Measurements from ENCODE around the gene CRABP1. TPM values are rescaled to one million over a fixed set of nuclear protein-coding genes. Genes with fewer than 3 reads are reported as not detected.
A peak's percentile ranks its signal among the peaks of the same experiment; 100 is the strongest.

Gene CRABP1
- total RNA-seq, 4 donors from 2014 or later = 19.6 to 211 (median 105) TPM

DNA sequence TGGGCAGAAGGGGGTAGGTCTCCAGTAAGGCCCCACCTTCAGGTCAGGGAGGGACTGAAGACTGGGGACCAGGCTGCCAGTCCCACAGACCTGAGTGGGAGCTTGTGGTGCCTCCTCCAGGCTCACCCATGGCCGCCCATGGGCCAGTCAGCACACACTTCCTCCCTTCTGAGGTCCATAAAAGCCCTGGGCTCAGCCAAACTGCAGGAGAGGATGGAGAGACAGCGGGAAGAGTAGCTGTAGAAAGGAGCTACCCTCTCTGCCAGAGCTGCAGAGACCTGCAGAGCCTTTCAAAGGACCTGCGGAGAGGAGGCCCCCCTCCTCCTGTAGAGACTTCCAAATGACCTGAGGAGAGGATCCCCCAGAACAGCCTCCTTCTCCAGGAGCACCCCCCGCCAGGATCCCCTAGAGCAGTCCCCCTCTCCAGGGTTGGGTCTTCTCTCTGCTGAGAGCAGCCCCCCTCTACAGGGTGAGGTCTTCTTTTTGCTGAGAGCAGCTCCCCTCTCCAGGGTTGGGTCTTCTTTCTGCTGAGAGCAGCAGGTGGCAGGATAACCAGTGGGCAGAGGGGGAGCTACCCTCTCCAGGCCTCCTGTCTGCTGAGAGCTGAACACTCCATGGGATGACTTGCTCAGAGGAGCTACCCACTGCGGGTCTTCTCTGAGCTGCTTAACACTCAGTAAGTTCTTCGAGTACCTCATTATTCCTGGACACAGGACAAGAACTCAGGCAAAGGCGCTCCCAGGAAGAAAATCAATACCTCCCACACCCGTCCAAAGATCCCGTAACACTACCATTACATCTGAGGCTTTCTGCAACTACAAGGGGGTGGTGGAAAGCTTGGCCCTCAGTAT lies 35.7 kb upstream of the CRABP1 start:
- Histone ChIP-seq H3K36me3 (no peaks in the 10 kb centered on the region), H3K27me3 (no peaks in the 10 kb centered on the region), H3K4me3 (replicated peaks in 1 of 3) (no peak overlapping the region), H3K27ac (peak overlapping the region; percentile 36 to 58 (median 49)), H3K4me1 (peaks cover 0 to 19% of the 10 kb centered on the region in 2 donors), H3K9me3 (no peaks in the 10 kb centered on the region)
- intact Hi-C loops (cut with DNase I) = no loop called here
- 87 to 89% methylated on average over 7 to 9 of the region's 9 CpGs for WGBS, 2 donors
- no peak for TF ChIP-seq POLR2A (IDR thresholded peaks at IDR 0.05)
- no peak for TF ChIP-seq CTCF (IDR thresholded peaks at IDR 0.05)
- DNase-seq = no peak

DNA sequence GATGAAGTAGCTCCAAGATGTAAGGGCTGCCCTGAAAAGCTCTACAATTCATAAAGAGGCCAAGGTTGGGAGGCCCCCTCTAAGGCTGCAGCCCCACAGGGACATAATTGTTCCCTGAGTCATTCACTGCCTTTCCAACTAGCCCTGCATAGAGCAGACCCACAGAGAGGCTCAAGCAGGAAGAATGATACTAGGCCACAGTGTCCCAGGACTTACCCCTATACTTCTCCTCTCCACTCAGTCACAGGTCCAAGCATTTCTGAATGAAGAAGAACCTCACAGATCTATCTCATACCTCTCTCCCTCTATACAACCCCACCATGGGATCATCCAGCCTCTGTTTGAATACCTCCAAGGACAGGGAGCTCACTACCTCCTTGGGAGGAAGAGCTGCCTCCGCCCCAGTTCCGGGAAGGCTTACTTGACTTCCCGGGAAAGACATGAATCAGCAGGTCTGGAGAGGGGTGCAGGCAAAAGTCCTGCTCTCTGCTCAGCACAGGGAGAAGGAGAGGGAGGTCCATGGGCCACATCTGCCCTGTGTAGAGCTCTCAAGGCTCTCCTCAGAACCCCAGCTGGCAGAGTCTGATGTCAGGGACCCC lies 33.9 kb upstream of the CRABP1 start:
- intact Hi-C loops (cut with DNase I) = no loop called here
- WGBS, 2 donors = 78 to 81% methylated on average over 3 of the region's 3 CpGs
- no peaks in the 10 kb centered on the region for H3K27me3 ChIP-seq
- no peak overlapping the region for H3K4me3 ChIP-seq (replicated peaks in 1 of 3)
- H3K27ac ChIP-seq = peak overlapping the region in 1 of 3 donors; percentile 49
- TF ChIP-seq CTCF (IDR thresholded peaks at IDR 0.05) = no peak
- TF ChIP-seq POLR2A (IDR thresholded peaks at IDR 0.05) = no peak
- DNase-seq = no peak
- no peaks in the 10 kb centered on the region for H3K36me3 ChIP-seq
- H3K9me3 ChIP-seq = no peaks in the 10 kb centered on the region
- peaks cover 0 to 13% of the 10 kb centered on the region in 2 donors for H3K4me1 ChIP-seq

- no peak overlapping the region for H3K4me3 ChIP-seq (replicated peaks in 1 of 3)
- intact Hi-C loops (cut with DNase I) = loop anchor here (2.0 kb wide), 1 partner anchor 115 kb away; no protein-coding TSS in a partner anchor
- H3K27ac ChIP-seq = no peak overlapping the region
- 65% methylated on average over 6 of the region's 6 CpGs for WGBS, 2 donors
- DNase-seq = no peak
- H3K36me3 ChIP-seq = no peaks in the 10 kb centered on the region
- TF ChIP-seq POLR2A (IDR thresholded peaks at IDR 0.05) = no peak
- no peak for TF ChIP-seq CTCF (IDR thresholded peaks at IDR 0.05)
- peaks cover 0 to 13% of the 10 kb centered on the region in 2 donors for H3K4me1 ChIP-seq
- no peaks in the 10 kb centered on the region for H3K9me3 ChIP-seq
- no peaks in the 10 kb centered on the region for H3K27me3 ChIP-seq
Observed at GRCh38 chr15:78307976-78308375, 32.2 kb upstream of the CRABP1 start.

- H3K27me3 ChIP-seq = no peaks in the 10 kb centered on the region
- H3K27ac ChIP-seq = no peak overlapping the region
- peaks cover 0 to 13% of the 10 kb centered on the region in 2 donors for H3K4me1 ChIP-seq
- 19 to 21% methylated on average over 9 of the region's 9 CpGs for WGBS, 2 donors
- H3K36me3 ChIP-seq = no peaks in the 10 kb centered on the region
- H3K9me3 ChIP-seq = no peaks in the 10 kb centered on the region
- TF ChIP-seq POLR2A (IDR thresholded peaks at IDR 0.05) (no peak), CTCF (IDR thresholded peaks at IDR 0.05) (peak; percentile 58 to 96 (median 88))
- intact Hi-C loops (cut with DNase I) = loop anchor here (2.0 kb wide), 1 partner anchor 114 kb away; no protein-coding TSS in a partner anchor
- peak; percentile 79 to 81 for DNase-seq
- no peak overlapping the region for H3K4me3 ChIP-seq (replicated peaks in 1 of 3)
Observed at GRCh38 chr15:78308422-78309032, 31.6 kb upstream of the CRABP1 start.

Data from thyroid gland (tissue), 4 donors.